Measurements from ENCODE around the gene PHKG1. TPM values are rescaled to one million over a fixed set of nuclear protein-coding genes. Genes with fewer than 3 reads are reported as not detected.

PHKG1 gene
- total and polyA plus RNA-seq, 2 of the 8 experiments (the other 6 are each of a cell fraction or from before 2014, with no cell fraction given), result 0.03 to 0.61 TPM

DNA sequence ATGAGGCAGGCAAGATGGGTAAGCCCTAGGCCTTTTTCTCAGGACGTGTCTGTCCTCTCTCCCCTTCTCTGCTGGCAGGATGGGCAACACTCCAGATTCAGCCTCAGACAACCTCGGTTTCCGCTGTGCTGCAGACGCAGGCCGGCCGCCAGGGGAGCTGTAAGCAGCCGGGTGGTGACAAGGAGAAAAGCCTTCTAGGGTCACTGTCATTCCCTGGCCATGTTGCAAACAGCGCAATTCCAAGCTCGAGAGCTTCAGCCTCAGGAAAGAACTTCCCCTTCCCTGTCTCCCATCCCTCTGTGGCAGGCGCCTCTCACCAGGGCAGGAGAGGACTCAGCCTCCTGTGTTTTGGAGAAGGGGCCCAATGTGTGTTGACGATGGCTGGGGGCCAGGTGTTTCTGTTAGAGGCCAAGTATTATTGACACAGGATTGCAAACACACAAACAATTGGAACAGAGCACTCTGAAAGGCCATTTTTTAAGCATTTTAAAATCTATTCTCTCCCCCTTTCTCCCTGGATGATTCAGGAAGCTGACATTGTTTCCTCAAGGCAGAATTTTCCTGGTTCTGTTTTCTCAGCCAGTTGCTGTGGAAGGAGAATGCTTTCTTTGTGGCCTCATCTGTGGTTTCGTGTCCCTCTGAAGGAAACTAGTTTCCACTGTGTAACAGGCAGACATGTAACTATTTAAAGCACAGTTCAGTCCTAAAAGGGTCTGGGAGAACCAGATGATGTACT, 13.1 kb downstream of the PHKG1 start:
- Histone ChIP-seq H4K5ac (ENCODE audit: insufficient read length, low read depth, low read length) (no peak overlapping the region), H3K4me2 (ENCODE audit: insufficient read depth in 1 of 2, low read depth in 2 of 2, low read length in 2 of 2) (no peak overlapping the region), H4K8ac (ENCODE audit: extremely low read depth, insufficient read depth, low read length) (no peak overlapping the region), H3K23ac (ENCODE audit: insufficient read length) (no peak overlapping the region), H3K4ac (replicated peaks; ENCODE audit: insufficient read length, low read depth, low read length) (no peak overlapping the region), H2BK12ac (ENCODE audit: low read depth, low read length) (no peak overlapping the region), H2AFZ (ENCODE audit: low read length) (no peak overlapping the region), H3K27ac (ENCODE audit: low read depth, low read length) (no peak overlapping the region), H3K79me1 (ENCODE audit: low read depth, low read length) (no peaks in the 10 kb centered on the region), H3K18ac (ENCODE audit: extremely low read depth, low read length) (no peak overlapping the region), H3K9me3 (ENCODE audit: insufficient read depth in 2 of 2, low read depth in 1 of 2, low read length in 1 of 2) (no peaks in the 10 kb centered on the region), H4K91ac (replicated peaks; ENCODE audit: insufficient read length, low read length) (no peak overlapping the region), H3K4me3 (ENCODE audit: extremely low read depth in 1 of 4, insufficient read depth in 2 of 4, low read depth in 3 of 4, low read length in 4 of 4) (no peak overlapping the region), H3K4me1 (replicated peaks in 1 of 4; ENCODE audit: control insufficient read depth in 3 of 4, insufficient read depth in 4 of 4, low read length in 3 of 4) (no peaks in the 10 kb centered on the region), H4K20me1 (replicated peaks in 1 of 2; ENCODE audit: control insufficient read depth in 1 of 2, insufficient read depth in 2 of 2, low read length in 2 of 2) (peaks cover 0 to 2% of the 10 kb centered on the region in 2 experiments), H3K27me3 (replicated peaks in 1 of 4; ENCODE audit: control insufficient read depth in 3 of 4, extremely low read depth in 1 of 4, insufficient read depth in 3 of 4, low read length in 3 of 4) (no peaks in the 10 kb centered on the region), H2BK120ac (replicated peaks; ENCODE audit: low read depth, low read length) (no peak overlapping the region), H3K56ac (replicated peaks; ENCODE audit: insufficient read length, low read depth, low read length) (no peak overlapping the region), H3K36me3 (ENCODE audit: control insufficient read depth in 2 of 4, insufficient read depth in 4 of 4, low read length in 3 of 4) (peaks cover 0 to 25% (median 8%) of the 10 kb centered on the region in 4 experiments; a peak in 7 of 8 replicates), H2BK5ac (ENCODE audit: low read depth, low read length) (no peak overlapping the region), H2BK15ac (ENCODE audit: low read length) (no peak overlapping the region), H3K14ac (ENCODE audit: insufficient read length) (no peak overlapping the region), H3K79me2 (ENCODE audit: control insufficient read depth in 1 of 2, insufficient read depth in 2 of 2, low read length in 2 of 2) (no peaks in the 10 kb centered on the region), H2BK20ac (ENCODE audit: low read length) (no peak overlapping the region), H2AK5ac (ENCODE audit: low read depth, low read length) (no peak overlapping the region), H3K23me2 (ENCODE audit: low read depth, low read length) (no peaks in the 10 kb centered on the region), H3K9ac (replicated peaks in 1 of 4; ENCODE audit: extremely low read depth in 1 of 4, low read depth in 3 of 4, low read length in 3 of 4) (no peak overlapping the region)
- ChIA-PET CTCF (ENCODE audit: partially characterized antibody) (interaction anchor here (1.0 to 2.9 kb wide), 3 partner anchors 10 to 22 kb away, joined by 4 to 23 read pairs (median 5); partner anchors contain the start of gene PHKG1), POLR2A (ENCODE audit: partially characterized antibody) (interaction anchor here (0.9 to 1.6 kb wide), 6 partner anchors 9 to 49 kb away, joined by 3 to 4 read pairs (median 3); partner anchors contain the start of genes CCT6A, PHKG1 and PSPH)
- peak in 1 of 2 experiments; percentile 7; a peak in 2 of 4 replicates for TF ChIP-seq RAD21 (IDR thresholded peaks at IDR 0.05 in 1 of 2, conservative IDR thresholded peaks at IDR 0.05 in 1 of 2; ENCODE audit: low read depth in 2 of 2, low read length in 2 of 2)
- TF ChIP-seq MAFK (IDR thresholded peaks at IDR 0.05; ENCODE audit: low read depth, low read length), result no peak
- TF ChIP-seq, protein P1, sequence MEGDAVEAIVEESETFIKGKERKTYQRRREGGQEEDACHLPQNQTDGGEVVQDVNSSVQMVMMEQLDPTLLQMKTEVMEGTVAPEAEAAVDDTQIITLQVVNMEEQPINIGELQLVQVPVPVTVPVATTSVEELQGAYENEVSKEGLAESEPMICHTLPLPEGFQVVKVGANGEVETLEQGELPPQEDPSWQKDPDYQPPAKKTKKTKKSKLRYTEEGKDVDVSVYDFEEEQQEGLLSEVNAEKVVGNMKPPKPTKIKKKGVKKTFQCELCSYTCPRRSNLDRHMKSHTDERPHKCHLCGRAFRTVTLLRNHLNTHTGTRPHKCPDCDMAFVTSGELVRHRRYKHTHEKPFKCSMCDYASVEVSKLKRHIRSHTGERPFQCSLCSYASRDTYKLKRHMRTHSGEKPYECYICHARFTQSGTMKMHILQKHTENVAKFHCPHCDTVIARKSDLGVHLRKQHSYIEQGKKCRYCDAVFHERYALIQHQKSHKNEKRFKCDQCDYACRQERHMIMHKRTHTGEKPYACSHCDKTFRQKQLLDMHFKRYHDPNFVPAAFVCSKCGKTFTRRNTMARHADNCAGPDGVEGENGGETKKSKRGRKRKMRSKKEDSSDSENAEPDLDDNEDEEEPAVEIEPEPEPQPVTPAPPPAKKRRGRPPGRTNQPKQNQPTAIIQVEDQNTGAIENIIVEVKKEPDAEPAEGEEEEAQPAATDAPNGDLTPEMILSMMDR (IDR thresholded peaks at IDR 0.05; ENCODE audit: control extremely low read depth in 1 of 3, insufficient read depth in 1 of 3, low read depth in 1 of 3, low read length in 3 of 3), result peak; percentile 25 to 57 (median 53)
- FAIRE-seq (no peak), DNase-seq (ENCODE audit: low read depth in 1 of 2, low spot score in 2 of 2) (peak in 1 of 2 experiments; percentile 56)
- WGBS, 2 experiments (ENCODE audit: extremely low coverage in 1 of 2, insufficient coverage in 1 of 2, insufficient read length in 1 of 2, insufficient replicate concordance in 2 of 2, low coverage in 1 of 2, low lambda C conversion rate in 2 of 2, missing lambda C conversion rate in 1 of 2), result 89% methylated on average over 12 of the region's 12 CpGs; no CpG with 5 or more reads in 1 of the 2 experiments

All from H1 (cell line).